Upper lobe of left lung (tissue), 4 donors: ENCODE results near the gene OSTM1.

Source experiments
- CTCF ChIP-seq, 6 experiments: fragments of 450-650 bp in 4 of 6; fragments of 200-600 bp in 2 of 6; sonication (generic) in 2 of 6; IDR thresholded peaks; one replicate each; pipeline ENCODE4 v1.5.1; 2016 to 2019; ENCODE audit warnings: antibody characterized with exemption in 6 of 6
- POLR2A ChIP-seq, 4 donors: fragments of 450-650 bp; IDR thresholded peaks; one replicate each; pipeline ENCODE4 v1.5.1; 2016 to 2017; ENCODE audit warnings: antibody characterized with exemption in 4 of 4, mild to moderate bottlenecking in 2 of 4
- POLR2AphosphoS5 ChIP-seq, 2 donors: sonication (generic); formaldehyde crosslinking; IDR thresholded peaks; one replicate each; pipeline ENCODE4 v1.5.1; 2017; ENCODE audit warnings: antibody characterized with exemption in 2 of 2

GRCh38 chr6:108121612-108122011, 47.1 kb upstream of the OSTM1 start:
- TF ChIP-seq CTCF (IDR thresholded peaks at IDR 0.05) (no peak), POLR2A (IDR thresholded peaks at IDR 0.05) (no peak), POLR2AphosphoS5 (IDR thresholded peaks at IDR 0.05) (no peak)
